ENCODE results near the gene ZHX3.

GRCh38 chr20:41170386-41171105 lies 147.0 kb downstream of the ZHX3 start:
- no peak for TF ChIP-seq CTCF (IDR thresholded peaks at IDR 0.05)
- TF ChIP-seq POLR2A (IDR thresholded peaks at IDR 0.05), result no peak
- no peak for TF ChIP-seq EP300 (IDR thresholded peaks at IDR 0.05)
- no peak for TF ChIP-seq POLR2AphosphoS5 (IDR thresholded peaks at IDR 0.05)

Measured in stomach (tissue), 4 donors.